Measurements from ENCODE around the gene EEPD1. TPM values are rescaled to one million over a fixed set of nuclear protein-coding genes. Genes with fewer than 3 reads are reported as not detected.
A peak's percentile ranks its signal among the peaks of the same experiment; 100 is the strongest.

EEPD1 gene
- total RNA-seq, 1 donor from 2014 or later: 18.0 TPM

DNA sequence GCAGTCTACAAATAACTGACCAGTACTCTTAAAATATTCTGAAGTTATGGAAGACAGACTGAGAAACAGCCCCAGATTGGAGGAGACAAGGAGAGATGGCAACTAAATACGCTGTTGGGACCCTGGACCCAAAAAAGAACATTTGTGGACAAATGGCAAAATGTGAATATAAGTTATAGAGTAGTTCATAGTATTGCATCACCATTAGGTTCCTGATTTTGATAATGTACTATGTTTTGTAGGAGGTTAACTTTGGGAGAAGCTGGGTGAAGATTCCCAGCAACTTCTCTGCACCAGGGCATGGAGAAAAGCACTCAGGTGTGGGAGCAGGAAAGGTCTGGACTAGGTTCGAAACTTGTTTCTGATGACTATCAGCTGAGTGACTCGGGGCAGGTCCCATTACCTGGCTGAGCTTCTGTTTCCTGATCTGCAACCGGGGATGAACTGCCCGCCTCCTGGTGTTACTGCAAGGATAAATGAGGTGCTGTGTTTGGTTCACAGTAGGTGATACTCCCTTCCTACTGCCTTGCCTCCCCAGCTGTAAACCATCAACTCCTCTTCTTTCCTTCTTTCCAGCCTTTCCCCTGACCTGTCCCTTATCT, 48.2 kb downstream of the EEPD1 start:
- no peaks in the 10 kb centered on the region for H3K36me3 Mint-ChIP-seq
- H3K27ac Mint-ChIP-seq: no peak overlapping the region
- peaks cover 49% of the 10 kb centered on the region for H3K4me1 Mint-ChIP-seq
- H3K4me3 Mint-ChIP-seq: no peak overlapping the region
- TF ChIP-seq, protein P1, sequence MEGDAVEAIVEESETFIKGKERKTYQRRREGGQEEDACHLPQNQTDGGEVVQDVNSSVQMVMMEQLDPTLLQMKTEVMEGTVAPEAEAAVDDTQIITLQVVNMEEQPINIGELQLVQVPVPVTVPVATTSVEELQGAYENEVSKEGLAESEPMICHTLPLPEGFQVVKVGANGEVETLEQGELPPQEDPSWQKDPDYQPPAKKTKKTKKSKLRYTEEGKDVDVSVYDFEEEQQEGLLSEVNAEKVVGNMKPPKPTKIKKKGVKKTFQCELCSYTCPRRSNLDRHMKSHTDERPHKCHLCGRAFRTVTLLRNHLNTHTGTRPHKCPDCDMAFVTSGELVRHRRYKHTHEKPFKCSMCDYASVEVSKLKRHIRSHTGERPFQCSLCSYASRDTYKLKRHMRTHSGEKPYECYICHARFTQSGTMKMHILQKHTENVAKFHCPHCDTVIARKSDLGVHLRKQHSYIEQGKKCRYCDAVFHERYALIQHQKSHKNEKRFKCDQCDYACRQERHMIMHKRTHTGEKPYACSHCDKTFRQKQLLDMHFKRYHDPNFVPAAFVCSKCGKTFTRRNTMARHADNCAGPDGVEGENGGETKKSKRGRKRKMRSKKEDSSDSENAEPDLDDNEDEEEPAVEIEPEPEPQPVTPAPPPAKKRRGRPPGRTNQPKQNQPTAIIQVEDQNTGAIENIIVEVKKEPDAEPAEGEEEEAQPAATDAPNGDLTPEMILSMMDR (IDR thresholded peaks at IDR 0.05; ENCODE audit: unreplicated experiment): no peak
- no peaks in the 10 kb centered on the region for H3K27me3 Mint-ChIP-seq (ENCODE audit: low read depth)
- peaks cover 5% of the 10 kb centered on the region for H3K9me3 Mint-ChIP-seq
- no peak for DNase-seq (ENCODE audit: low spot score in 2 of 2, unreplicated experiment in 2 of 2)

DNA sequence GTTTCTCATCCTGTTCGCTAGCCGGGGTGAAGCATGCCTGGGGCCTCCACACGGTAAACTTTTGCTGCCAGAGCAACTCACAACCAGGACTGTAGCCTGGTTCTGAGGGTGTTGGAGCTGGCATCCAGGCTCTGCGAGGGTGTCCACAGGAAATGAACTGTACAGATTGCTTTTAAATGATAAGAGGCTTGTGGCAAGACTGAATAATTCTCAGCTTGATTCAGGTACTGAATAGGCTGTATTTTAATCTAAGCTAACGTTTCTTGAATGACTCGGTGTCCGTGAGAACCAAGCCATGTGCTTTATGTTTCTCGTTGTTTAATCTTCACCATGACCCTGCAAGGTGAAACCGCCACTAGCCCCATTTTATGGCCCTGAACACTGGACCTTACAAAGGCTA, 49.3 kb downstream of the EEPD1 start:
- H3K9me3 Mint-ChIP-seq: peaks cover 5% of the 10 kb centered on the region
- no peaks in the 10 kb centered on the region for H3K36me3 Mint-ChIP-seq
- TF ChIP-seq, protein P1 (IDR thresholded peaks at IDR 0.05; ENCODE audit: unreplicated experiment): no peak
- no peak overlapping the region for H3K4me3 Mint-ChIP-seq
- no peak for DNase-seq (ENCODE audit: low spot score in 2 of 2, unreplicated experiment in 2 of 2)
- peaks cover 60% of the 10 kb centered on the region for H3K4me1 Mint-ChIP-seq
- no peak overlapping the region for H3K27ac Mint-ChIP-seq
- H3K27me3 Mint-ChIP-seq (ENCODE audit: low read depth): no peaks in the 10 kb centered on the region

DNA sequence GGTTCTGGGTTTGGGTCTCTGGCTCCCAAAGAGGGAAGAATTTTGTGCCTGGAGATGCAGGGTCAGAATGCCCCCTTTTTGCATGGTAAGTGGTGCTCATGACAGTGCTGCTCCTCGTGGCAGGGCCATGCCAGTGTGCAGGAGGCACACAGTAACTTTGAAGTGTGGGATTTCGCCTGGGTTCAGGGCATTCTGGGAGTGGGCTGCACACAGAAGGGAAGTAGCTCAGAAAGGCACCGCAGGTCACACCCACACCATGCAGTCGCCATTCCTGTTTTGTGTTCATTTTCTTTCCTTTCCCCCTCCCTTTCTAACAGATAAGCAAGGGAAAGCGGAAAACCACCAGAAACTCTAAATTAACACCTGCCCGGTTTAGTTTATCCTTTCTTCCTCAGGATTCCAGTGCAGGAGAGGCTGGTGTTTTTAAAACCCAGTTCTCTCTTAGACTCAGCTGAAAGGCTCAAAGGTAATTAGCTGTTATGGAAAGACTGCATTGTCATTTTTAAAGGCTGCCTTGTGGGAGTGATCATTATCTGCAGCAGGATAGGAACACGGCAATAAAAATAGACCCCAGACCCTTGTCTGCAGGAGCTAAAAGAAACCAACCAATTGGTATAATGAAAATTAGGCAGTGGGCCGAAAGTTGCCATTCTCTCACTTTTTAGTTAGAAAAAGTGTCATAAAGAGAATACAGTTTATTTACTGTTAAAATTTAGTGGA, 50.2 kb downstream of the EEPD1 start:
- Mint-ChIP-seq H3K27me3 (ENCODE audit: low read depth) (no peaks in the 10 kb centered on the region), H3K27ac (peak overlapping the region; percentile 82), H3K4me3 (no peak overlapping the region), H3K9me3 (peaks cover 5% of the 10 kb centered on the region), H3K36me3 (no peaks in the 10 kb centered on the region), H3K4me1 (peaks cover 68% of the 10 kb centered on the region)
- no peak for DNase-seq (ENCODE audit: low spot score in 2 of 2, unreplicated experiment in 2 of 2)
- TF ChIP-seq, protein P1 (IDR thresholded peaks at IDR 0.05; ENCODE audit: unreplicated experiment): no peak

DNA sequence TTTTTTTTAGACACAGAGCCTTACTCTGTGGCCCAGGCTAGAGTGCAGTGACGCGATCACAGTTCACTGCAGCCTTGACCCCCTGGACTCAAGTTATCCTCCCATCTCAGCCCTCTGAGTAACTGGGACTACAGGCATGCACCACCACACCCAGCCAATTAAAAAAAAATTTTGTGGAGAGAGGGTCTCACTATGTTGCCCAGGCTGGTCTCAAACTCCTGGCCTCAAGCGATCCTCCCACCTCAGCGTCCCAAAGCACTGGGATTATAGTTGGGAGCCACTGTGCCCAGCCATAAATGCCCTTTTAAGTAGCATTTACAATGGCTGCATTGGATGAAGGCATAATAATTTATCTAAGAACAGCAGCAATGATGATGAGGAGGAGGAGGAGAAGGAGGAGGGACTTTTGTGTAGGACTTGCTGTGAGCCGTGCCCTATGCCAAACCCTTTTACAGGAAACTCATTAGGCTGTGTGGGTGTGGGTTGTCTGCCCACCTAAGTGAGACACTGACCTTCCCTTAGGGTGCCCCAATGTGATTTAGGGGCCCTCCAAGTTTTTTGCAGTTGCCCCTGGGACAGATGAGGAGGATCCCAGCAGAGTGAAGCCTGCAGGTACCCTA, 51.1 kb downstream of the EEPD1 start:
- no peaks in the 10 kb centered on the region for H3K36me3 Mint-ChIP-seq
- H3K27ac Mint-ChIP-seq: peak overlapping the region; percentile 9
- no peak overlapping the region for H3K4me3 Mint-ChIP-seq
- no peaks in the 10 kb centered on the region for H3K27me3 Mint-ChIP-seq (ENCODE audit: low read depth)
- H3K4me1 Mint-ChIP-seq: peaks cover 77% of the 10 kb centered on the region
- TF ChIP-seq, protein P1 (IDR thresholded peaks at IDR 0.05; ENCODE audit: unreplicated experiment): no peak
- DNase-seq (ENCODE audit: low spot score in 2 of 2, unreplicated experiment in 2 of 2): no peak
- peaks cover 5% of the 10 kb centered on the region for H3K9me3 Mint-ChIP-seq

DNA sequence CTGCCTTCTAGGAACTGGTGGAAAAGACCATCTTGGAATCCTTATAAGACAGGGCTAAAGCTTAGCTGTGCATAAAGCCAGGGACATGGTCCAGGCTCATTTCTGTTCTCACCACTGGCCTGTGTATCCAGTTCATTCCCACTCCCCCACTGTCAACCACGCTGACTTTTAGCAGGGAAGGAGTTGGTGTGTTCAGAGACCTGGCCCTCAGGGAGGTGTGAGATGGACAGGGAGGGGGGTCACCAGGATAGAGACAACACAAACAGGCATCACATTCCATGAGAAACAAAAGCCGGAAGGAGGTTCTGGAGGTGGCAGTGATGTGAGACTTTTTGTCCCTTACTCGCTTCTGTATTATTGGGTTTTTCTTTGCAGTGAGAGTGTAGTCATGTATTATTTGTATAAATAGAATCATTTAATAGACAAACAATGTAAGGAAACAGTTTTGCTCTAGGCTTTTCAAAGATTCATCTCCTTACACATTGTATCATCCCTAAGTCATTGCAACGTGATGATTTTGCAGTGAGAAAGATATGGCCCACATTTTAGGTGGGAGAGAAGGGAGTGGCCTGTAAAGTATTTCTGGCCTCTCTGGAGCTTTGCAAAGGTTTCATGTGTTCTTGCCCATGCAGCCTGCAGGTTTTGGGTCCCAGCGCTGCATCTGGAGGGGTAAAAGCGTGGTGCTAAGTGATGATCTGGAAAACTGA, 52.0 kb downstream of the EEPD1 start:
- Mint-ChIP-seq H3K27me3 (ENCODE audit: low read depth) (no peaks in the 10 kb centered on the region), H3K36me3 (no peaks in the 10 kb centered on the region), H3K4me1 (peaks cover 86% of the 10 kb centered on the region), H3K27ac (peak overlapping the region; percentile 89), H3K4me3 (no peak overlapping the region), H3K9me3 (peaks cover 2% of the 10 kb centered on the region)
- TF ChIP-seq, protein P1 (IDR thresholded peaks at IDR 0.05; ENCODE audit: unreplicated experiment): no peak
- DNase-seq (ENCODE audit: low spot score in 2 of 2, unreplicated experiment in 2 of 2): no peak

Data from mesothelial cell of epicardium (in vitro differentiated cells).